ENCODE data around the gene APMAP. TPM values are rescaled to one million over a fixed set of nuclear protein-coding genes. Genes with fewer than 3 reads are reported as not detected.

APMAP gene
- total and polyA plus RNA-seq, 8 donors: 20.8 to 47.8 (median 28.4) TPM

GRCh38 chr20:25020901-25021301 is 28.4 kb upstream of the APMAP start:
- peak in 4 of 6 donors; percentile 55 to 69 (median 64) for DNase-seq
- no peaks in the 10 kb centered on the region for H3K27me3 ChIP-seq
- no peak for FAIRE-seq
- peak overlapping the region; percentile 24 to 87 (median 40) for H3K27ac ChIP-seq
- ATAC-seq: peak in 3 of 4 donors; percentile 22 to 33 (median 30)
- 35 to 36% methylated on average over 6 of the region's 6 CpGs for WGBS, 2 donors
- peaks cover 0 to 5% (median 0%) of the 10 kb centered on the region in 3 donors for H3K36me3 ChIP-seq
- no peak for TF ChIP-seq CTCF (IDR thresholded peaks at IDR 0.05)
- no peaks in the 10 kb centered on the region for H3K9me3 ChIP-seq
- no peak overlapping the region for H3K4me3 ChIP-seq
- intact Hi-C loops (cut with DNase I): no loop called here
- peaks cover 59 to 73% (median 68%) of the 10 kb centered on the region in 3 donors for H3K4me1 ChIP-seq

GRCh38 chr20:25020345-25020744 is 27.8 kb upstream of the APMAP start:
- peaks cover 54 to 71% (median 67%) of the 10 kb centered on the region in 3 donors for H3K4me1 ChIP-seq
- no peak for FAIRE-seq
- DNase-seq: peak in 2 of 6 donors; percentile 3 to 11
- 85 to 87% methylated on average over 5 of the region's 5 CpGs for WGBS, 2 donors
- peaks cover 0 to 5% (median 0%) of the 10 kb centered on the region in 3 donors for H3K36me3 ChIP-seq
- no peaks in the 10 kb centered on the region for H3K9me3 ChIP-seq
- ATAC-seq: no peak
- TF ChIP-seq CTCF (IDR thresholded peaks at IDR 0.05): no peak
- intact Hi-C loops (cut with DNase I): no loop called here
- peak overlapping the region; percentile 24 to 87 (median 40) for H3K27ac ChIP-seq
- H3K4me3 ChIP-seq: no peak overlapping the region
- no peaks in the 10 kb centered on the region for H3K27me3 ChIP-seq

GRCh38 chr20:25019381-25020155 is 27.0 kb upstream of the APMAP start:
- FAIRE-seq: no peak
- 45 to 48% methylated on average over 16 of the region's 16 CpGs for WGBS, 2 donors
- no peak for TF ChIP-seq CTCF (IDR thresholded peaks at IDR 0.05)
- Histone ChIP-seq H3K27ac (peak overlapping the region; percentile 31 to 87 (median 68)), H3K4me1 (peaks cover 54 to 71% (median 62%) of the 10 kb centered on the region in 3 donors), H3K4me3 (no peak overlapping the region), H3K9me3 (no peaks in the 10 kb centered on the region), H3K27me3 (no peaks in the 10 kb centered on the region), H3K36me3 (peaks cover 0 to 7% (median 4%) of the 10 kb centered on the region in 3 donors)
- peak in 5 of 6 donors; percentile 36 to 69 (median 54) for DNase-seq
- peak in 3 of 4 donors; percentile 6 to 32 (median 22) for ATAC-seq
- intact Hi-C loops (cut with DNase I): no loop called here

GRCh38 chr20:25018841-25019240 is 26.3 kb upstream of the APMAP start:
- ATAC-seq (no peak), DNase-seq (peak in 5 of 6 donors; percentile 13 to 46 (median 27)), FAIRE-seq (no peak)
- Histone ChIP-seq H3K27ac (peak overlapping the region; percentile 51 to 87 (median 84)), H3K9me3 (no peaks in the 10 kb centered on the region), H3K27me3 (no peaks in the 10 kb centered on the region), H3K36me3 (peaks cover 0 to 13% (median 11%) of the 10 kb centered on the region in 3 donors), H3K4me1 (peaks cover 54 to 71% (median 62%) of the 10 kb centered on the region in 3 donors), H3K4me3 (no peak overlapping the region)
- TF ChIP-seq CTCF (IDR thresholded peaks at IDR 0.05): no peak
- intact Hi-C loops (cut with DNase I): no loop called here
- WGBS, 2 donors: 69 to 76% methylated on average over 6 of the region's 6 CpGs

Data from pancreas (tissue), 10 donors.